GM19438 (cell line): ENCODE measurements around the gene LSM4.

Experiments
- ATAC-seq: cut with Tn5 transposase; IDR thresholded peaks from one replicate; pipeline ENCODE4 v1.9.1; 2021; ENCODE audit warnings: low read depth; ENCODE audit not compliant: unreplicated experiment

LSM4 gene

DNA sequence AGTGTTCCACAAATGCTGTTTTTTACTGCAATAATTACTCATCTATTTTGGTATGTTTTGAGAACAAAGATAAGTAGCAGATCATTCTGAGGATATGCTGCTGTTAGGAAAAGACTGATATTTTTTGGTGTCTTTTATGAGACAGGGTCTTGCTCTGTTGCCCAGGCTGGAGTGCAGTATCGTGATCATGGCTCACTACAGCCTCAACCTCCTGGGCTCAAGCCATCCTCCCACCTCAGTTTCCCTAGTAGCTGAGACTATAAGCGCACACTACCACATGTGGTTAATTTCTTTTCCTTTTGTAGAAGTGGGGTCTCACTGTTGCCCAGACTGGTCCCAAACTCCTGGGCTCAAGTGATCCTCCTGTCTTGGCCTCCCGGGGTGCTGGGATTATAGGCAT lies 9.5 kb downstream of the LSM4 start:
- no peak for ATAC-seq

DNA sequence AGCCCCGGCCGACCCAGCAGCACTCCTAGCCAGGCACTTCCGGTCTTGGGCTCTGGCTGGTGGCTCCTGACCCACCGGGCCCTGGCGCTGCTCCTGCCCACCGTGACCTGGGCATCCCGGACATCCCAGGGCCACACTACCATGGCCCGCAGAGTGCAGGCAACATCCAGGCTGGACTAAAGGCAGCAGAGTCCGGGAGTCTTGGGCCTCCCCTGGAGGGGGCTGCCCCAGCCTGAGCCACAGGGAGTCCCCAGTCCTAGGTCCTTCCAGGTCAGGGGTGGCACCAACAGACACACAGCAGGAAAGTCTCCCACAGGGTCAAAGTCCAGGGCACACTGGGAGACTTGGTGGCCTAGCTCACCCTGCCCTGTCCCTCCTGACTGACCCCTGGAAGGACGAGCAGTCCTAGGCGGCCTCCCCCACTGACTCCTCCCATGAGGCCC lies 10.8 kb downstream of the LSM4 start:
- ATAC-seq: no peak

DNA sequence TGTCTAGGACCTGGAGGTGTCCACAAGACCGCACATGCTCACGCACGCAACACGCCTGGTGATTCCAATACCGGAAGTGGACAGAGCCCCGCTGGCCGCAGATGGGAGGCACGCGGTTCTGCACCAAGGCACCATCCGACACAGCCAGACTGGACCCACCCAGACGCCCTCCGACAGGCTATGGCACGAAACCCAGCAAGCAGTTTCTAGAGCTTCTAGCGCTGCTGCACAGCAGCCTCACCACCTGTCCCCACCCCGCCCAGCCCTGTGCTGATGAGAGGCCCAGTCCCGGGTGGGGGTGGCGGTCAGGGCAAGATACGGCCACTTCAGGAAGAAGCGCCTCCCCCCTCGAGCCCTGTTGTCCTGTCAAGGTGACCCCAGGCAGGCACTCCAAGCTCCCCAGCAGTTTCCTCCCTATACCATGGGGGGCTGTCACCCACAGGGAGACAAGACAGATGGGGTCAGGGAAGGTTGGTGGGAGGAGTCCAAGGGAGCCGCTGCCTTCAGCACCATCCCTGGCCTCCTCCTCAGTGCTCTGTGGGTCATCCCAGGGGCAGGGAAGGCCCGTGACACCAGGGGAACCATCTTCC lies 11.3 kb downstream of the LSM4 start:
- ATAC-seq: no peak

DNA sequence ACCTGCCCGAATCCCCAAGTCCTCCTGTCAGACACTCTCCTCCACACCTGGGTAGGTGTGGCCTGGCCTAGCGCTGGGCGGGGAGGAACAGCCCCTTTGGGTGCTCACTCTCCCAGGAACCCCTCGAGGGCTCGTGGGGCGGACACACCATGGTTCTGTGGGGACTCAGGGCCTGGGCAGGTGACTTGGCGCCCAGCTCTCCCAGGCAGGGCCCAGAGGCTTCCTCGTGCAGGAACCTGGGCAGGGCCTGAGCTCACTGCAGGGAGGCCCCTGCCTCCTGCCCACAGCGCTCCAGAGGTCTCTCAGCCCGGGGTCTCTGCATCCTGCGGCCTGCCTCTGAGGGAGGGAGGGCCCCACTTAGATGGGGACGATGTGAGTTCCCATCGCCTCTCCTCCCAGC lies 11.9 kb downstream of the LSM4 start:
- ATAC-seq: no peak

DNA sequence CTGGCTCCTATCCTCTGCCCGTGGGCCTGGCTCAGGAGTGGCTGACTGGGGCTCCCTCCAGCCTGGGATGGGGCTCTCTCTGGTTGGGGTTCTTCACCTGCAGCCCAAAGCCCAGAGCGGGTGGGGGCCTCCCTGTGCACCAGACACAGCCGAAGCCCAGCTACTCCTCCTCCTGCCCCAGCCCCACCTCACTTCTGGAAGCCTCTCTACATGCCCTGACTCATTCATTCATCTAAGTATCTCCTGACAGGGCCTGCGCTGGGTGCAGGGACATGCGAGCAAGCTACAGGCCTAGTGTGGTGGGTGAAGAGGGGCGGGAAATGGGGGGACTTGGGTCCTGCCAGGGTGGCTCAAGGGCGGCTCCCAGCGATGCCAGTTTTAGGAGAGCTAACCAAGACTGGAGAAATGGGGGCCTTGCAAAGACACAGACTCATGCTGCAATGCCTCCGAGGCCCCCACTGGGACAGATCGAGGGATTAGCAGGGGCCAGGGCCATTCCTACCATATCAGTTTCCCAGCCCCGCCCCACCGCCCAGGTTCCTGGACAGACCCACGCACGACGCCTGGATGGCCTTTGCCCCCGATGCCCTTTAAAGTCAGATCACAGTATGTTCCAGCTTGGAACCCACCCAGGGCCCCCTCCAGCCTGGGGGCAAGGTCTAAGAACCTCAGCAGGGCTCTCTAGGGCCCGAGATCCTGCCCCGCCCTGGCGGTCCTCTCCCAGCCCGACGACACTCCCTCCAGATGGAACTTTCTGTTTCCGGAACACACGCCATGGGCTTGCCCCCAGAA lies 12.6 kb downstream of the LSM4 start:
- ATAC-seq: no peak

DNA sequence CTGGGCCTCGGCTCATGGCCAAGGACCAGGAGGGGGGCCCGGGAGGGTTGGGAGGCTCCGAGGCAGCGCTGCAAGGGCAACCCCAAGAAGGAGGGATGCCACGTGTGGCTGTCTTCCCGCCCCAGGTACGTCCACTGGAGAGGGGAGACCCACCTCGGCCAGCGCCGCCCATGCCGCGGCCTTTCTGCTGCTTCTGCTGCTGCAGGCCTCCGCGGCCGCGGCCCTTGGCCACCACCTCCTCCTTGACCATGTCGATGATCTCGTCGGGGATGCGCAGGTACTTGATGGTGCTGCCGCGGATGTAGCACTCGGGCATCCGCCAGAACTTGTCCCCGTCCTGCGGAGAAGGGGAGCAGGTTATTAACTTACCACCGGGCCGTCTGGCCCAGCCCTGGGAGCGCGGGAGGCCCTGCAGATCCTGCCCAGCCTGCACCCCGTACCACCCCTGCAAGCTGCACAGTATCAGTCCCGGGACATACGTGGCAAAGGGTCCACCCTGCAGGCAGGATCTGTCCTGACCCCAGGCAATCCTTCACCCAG lies 13.3 kb downstream of the LSM4 start:
- ATAC-seq: no peak

DNA sequence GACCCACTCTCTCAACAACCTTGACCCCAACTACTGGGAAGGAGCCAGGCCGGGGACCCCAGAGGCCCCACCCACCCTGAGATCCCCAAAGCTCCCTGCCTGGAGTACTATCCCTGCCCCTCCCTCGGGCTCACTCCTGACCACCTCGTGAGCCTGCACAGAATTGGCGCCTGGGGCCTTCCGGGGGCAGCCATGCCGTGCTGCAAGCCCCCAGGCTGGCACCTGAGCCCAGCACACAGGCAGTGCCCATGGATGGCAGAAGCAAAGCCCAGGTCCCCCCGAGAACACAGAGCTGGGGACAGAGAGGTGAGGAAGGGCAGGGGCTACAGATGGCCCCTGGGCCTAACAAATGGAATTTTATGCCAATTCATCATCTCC lies 13.9 kb downstream of the LSM4 start:
- ATAC-seq: no peak

DNA sequence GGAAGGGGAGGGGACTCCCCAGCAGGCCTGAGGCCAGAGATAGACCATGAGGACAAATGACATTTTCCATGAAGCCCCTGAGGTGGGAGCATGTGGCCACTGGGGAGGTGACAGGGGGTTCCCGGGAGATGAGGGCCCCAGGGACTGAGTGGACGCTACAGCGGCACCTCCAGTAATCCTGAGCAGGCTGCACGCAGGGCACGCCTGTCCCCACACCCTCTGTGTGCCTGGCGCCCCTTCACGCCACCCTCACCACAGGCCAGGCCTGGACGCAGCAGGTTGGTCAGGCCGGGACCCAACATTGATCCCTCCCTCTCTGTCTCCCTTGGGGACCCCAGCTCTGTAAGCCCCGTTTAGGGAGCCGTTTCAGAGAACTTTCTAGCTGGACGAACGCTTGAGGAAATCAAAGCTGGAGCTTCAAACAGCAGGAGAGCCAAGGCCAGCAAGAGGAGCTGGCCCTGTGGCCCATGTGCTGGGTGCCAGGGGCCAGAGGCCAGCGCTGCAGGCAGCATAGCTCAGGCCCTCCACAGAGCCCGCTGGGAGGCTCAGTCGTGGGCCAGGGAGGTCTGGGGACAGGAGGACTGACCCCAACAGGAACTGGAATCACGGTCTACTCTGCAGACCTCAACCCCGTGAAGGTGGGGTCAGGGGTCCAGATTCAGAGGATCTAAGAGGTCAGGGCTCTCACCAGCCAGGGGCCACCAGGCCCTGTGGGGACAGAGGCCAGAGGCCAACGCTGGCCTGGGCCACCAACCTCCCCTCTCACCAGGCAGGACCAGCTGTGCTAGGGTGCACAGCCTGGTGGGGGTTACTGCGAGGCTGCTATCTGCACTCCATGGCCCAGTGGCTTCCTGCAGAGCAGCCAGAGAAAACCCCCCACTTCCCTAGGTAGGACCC lies 14.6 kb downstream of the LSM4 start:
- no peak for ATAC-seq

DNA sequence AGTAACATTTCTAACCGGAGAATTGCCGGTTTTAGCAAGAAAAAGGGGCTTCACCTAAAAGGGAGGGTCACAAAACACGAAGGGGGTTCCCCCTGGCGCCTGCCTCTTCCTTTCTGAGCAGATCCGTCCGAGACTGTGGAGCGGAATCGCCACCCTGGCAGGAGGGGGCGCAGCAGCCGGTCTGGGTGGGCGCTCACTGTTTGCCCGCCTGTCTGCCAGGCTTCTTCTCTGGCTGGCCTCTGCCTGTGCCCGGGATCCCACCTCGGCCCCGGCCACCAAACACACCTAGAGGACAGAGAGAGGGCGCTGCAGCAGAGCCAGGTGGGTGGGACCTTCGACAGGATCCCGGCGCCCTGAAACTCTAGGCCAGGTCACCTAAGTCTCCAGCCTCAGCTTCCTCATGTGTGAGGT lies 15.6 kb downstream of the LSM4 start:
- no peak for ATAC-seq

DNA sequence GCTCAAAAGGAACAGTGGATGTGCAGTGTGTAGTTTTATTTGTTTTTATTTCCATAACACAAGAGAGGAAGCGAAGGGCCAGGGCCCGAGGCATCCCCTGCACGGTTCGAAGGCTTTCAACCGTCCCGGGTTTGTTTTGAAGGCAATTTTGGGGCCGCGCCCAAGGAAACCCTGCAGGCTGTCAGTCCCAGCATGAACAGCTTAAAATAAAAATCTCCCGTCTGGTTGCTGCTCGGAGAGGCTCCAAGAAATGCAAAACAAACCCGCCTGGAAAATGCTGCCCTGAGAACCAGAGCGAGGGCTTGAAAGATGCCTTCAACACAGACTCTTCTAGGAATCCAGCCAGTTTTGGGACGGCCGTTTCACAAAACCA lies 16.0 kb downstream of the LSM4 start:
- no peak for ATAC-seq

DNA sequence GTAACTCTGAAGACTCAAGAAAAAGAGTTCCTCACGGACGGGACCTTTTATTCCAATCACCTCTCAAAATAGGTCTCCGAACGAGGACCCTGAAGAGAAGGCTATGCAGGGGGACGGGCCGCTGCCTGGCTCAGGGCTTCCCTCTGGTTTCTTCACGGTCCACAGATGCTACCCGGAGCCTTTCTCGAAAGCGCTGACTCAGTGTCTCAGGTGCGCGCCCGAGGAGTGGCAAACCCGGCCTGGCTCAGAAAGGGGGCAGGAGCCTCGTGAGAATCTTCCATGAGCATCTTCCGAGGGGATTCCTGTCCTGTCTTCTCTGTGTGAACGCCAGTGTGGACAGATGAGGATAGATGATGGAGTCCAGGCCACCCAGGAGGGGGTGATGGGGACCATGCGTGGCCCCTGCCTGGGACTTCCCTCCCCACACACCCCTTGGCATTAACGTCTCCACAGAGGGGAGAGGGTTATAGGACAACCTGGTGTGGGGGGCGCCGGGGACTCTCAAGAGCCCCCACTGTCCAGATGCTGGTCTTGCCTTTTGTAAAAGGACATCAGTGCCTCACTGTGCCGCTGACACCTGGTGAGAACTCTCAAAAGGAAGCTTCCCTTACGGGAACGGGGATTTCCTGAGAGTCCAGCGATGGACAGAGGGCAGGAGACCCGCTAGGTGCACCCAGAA lies 16.5 kb downstream of the LSM4 start:
- no peak for ATAC-seq

DNA sequence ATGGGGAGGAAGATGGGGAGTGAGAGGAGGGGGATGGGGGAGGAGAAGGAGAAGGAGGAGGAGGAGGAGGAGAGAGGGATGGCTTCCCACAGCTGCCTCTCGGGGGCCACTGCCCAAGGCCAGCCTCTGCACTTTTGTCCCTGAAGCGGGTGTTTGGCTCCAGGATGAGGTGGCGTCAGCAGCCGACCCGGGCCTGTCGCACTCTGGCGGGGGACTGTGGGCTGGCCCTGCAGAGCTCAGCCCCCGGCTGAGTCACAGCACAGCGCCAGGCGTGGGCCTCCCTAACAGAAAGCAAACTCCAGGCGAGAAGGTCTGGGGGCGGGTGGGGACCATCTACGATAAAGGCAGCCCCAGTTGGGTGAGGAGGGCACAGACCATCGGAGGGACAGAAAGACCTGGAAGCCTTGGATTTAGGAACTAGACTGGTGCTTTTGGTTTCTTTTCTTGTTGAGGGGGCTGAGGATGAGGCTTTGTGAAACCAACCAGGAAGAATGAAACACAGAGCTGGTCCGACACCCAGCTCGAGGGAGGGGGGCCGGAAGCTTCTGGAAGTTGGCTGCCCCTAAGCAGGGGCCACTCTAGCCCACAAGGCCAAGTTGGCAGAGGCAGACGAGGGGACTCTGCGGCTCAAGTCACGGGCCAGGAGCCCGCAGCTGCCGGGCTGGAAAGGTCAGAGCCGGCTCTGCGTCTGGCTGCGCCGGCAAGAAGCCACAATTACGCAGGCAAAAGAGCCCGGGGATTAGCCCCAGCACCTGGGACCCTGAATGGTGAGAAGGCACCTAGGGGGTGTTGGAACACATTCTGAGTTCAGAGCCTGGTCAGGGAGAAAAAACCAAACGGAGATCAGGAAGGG lies 18.2 kb downstream of the LSM4 start:
- ATAC-seq: no peak

DNA sequence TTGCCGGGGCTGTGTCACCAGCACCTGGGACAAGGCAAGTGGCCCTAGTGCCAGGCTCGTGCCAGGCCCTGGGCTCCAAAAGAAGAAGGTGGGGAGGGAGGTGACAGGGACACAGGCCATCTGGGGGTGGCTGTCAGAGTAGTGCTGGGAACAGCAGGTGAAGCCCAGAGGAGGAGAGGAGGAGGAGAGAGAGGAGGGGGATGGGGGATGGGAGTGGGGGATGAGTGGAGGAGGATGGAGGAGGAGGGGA lies 18.7 kb downstream of the LSM4 start:
- ATAC-seq: no peak

DNA sequence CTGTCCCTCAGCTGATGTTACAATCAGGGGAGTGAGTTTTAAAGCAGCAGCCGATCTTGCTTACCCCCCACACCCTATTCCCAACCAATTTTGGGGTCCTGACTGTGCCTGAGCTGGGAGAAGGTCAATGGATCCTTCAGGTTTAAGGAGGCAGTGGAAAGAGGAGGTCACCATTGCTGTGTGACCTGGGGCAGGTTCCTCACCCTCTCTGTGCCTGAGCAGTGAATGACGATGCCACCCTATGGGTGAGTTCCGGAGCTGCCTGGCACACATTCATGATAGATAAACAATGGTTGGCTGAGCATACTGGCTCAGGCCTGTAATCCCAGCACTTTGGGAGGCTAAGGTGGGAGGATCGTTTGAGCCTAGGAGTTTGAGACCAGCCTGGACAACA lies 21.2 kb downstream of the LSM4 start:
- no peak for ATAC-seq

DNA sequence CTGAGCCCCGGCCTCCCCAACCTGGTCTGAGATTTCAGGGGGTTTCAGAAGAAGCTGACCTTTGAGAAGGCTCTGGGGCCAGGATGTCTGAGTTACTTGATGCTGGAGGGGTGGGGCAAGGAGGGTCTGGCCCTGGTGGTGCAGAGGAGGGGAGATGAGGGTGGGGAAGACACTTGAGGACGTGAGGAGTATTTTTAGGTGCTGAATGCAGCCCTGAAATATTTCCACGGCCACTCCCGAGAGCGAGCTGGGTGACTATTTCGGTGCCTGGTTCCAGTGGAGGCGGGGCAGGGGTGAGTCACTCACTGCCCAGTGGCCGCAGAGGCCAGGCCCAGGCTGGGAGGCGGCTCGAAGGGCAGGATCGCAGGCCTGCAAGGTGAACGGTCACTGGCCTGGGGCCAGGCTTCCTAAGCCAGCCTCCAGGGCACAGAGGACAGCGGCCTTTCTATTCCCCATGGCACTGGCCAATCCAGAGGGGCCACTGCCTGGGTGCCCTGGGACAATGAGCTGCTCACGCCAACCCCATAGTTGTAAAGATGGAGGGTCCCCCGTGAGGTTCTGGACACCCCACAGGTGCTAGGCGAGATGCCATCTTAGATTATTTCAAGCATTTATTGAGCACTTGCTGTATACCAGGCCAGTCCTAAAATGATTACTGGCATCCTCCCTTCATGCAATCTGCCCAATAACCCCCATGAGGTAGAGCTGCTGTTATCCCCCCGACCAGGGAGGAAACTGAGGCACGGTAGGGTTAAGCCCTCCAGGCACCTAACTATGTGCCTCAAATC lies 21.8 kb downstream of the LSM4 start:
- ATAC-seq: no peak

DNA sequence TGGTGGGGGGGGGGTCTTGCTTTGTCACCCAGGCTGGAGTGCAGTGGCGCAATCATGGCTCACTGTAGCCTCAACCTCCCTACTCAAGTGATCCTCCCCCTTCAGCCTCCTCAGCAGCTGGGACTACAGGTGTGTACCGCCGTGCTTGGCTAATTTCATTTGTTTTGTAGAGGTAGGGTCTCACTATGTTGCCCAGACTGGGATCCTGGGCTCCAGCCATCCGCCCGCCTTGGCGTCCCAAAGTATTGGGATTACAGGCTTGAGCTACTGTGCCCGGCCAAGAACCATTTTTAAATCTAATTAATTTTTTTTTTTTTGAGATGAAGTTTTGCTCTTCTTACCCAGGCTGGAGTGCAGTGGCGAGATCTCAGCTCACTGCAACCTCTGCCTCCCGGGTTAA lies 23.2 kb downstream of the LSM4 start:
- ATAC-seq: no peak

DNA sequence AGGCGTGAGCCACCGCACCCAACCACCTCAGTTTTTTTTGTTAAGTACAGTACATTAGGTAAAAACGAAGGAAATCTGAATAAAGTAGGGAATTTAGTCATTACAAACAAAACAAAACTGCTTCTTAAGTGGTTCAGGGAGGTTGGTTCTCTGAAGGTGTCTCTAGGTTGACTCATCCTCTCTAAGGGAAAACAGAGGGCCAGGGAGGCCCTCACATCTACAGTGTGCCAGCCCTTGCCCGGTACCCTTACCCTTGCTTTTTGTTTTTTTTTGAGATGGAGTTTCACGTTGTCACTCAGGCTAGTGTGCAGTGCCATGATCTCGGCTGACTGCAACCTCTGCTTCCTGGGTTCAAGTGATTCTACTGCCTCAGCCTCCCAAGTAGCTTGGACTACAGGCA lies 24.3 kb downstream of the LSM4 start:
- ATAC-seq: no peak

DNA sequence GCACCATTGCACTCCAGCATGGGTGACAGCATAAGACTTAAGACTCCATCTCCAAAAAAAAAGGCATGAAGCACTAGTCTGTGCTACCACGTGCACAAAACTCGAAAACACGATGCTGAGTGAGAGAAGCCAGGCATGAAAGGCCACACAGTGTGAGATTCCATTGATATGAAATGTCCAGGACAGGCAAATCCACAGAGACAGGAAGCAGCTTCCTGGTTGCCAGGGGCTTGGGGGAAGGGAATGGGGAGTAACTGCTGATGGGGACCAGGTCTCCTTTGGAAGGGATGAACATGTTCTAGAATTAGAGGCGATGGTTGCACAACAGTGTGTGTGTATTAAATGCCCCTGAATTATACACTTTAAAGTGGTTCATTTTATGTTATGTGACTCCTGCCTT lies 25.6 kb downstream of the LSM4 start:
- ATAC-seq: no peak

DNA sequence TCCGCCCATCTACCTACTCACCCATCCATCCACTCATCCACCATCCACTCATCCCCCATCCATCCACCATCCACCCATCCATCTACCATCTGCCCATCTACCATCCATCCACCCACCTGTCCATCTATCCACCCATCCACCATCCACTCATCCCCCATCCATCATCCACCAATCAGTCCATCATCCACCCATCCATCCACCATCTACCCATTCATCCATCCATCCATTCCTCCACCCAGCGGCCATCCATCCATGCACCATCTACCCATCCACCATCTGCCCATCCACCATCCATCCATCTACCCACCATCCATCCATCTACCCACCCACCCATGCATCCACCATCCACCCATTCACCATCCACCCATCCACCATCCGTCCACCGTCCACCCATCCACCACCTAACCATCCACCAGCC lies 27.8 kb downstream of the LSM4 start:
- ATAC-seq: no peak
